Measurements from ENCODE around the gene HOXB9. TPM values are rescaled to one million over a fixed set of nuclear protein-coding genes. Genes with fewer than 3 reads are reported as not detected.

HOXB9 gene
- total and polyA plus RNA-seq, 2 of the 13 experiments (the other 11 are each of a cell fraction or from before 2014, with no cell fraction given): not detected

- no peak for TF ChIP-seq GMEB1 (CRISPR knock-in tag; IDR thresholded peaks at IDR 0.05; ENCODE audit: borderline replicate concordance)
These were observed 3.2 kb upstream of the HOXB9 start (continued) for GRCh38 chr17:48629411-48629759.

- ChIA-PET POLR2A (no interaction called here), CTCF (ENCODE audit: low intra/inter-chr PET ratio, low total read pairs) (no interaction called here)
- Histone ChIP-seq H3K9ac (ENCODE audit: insufficient read depth, low read depth, low read length) (no peak overlapping the region), H3K36me3 (replicated peaks in 1 of 2; ENCODE audit: control insufficient read depth in 1 of 2, insufficient read depth in 2 of 2, low read length in 2 of 2) (no peaks in the 10 kb centered on the region), H3K27me3 (ENCODE audit: control insufficient read depth in 1 of 2, insufficient read depth in 2 of 2, low read length in 2 of 2) (peaks cover 39 to 97% of the 10 kb centered on the region in 2 experiments), H3K9me3 (ENCODE audit: low read length) (no peaks in the 10 kb centered on the region), H3K27ac (ENCODE audit: extremely low read length, insufficient read depth, low read length) (no peak overlapping the region), H2AFZ (ENCODE audit: low read length) (no peak overlapping the region), H3K4me2 (ENCODE audit: low read depth, low read length) (no peak overlapping the region), H3K79me2 (ENCODE audit: insufficient read depth, low read length) (no peaks in the 10 kb centered on the region), H3K4me1 (ENCODE audit: insufficient read depth, low read length) (no peaks in the 10 kb centered on the region), H3K4me3 (replicated peaks in 1 of 3; ENCODE audit: insufficient read depth in 1 of 3, low read depth in 2 of 3, low read length in 3 of 3) (no peak overlapping the region), H4K20me1 (ENCODE audit: insufficient read depth, low read length) (no peaks in the 10 kb centered on the region)
- 2% methylated on average over 5 of the region's 5 CpGs for WGBS (ENCODE audit: low lambda C conversion rate)
- FAIRE-seq: no peak
- no peak for ATAC-seq
- no peak for TF ChIP-seq MXD3 (CRISPR knock-in tag; IDR thresholded peaks at IDR 0.05)
- no peak for TF ChIP-seq NR2F6 (IDR thresholded peaks at IDR 0.05)
- TF ChIP-seq NR2F6 (CRISPR knock-in tag; IDR thresholded peaks at IDR 0.05): no peak
- TF ChIP-seq ZBTB3 (CRISPR knock-in tag; IDR thresholded peaks at IDR 0.05; ENCODE audit: borderline replicate concordance, low read depth): no peak
- TF ChIP-seq ZNF841 (CRISPR knock-in tag; IDR thresholded peaks at IDR 0.05; ENCODE audit: borderline replicate concordance): no peak
- no peak for TF ChIP-seq ZNF777 (CRISPR knock-in tag; IDR thresholded peaks at IDR 0.05)
- TF ChIP-seq TOE1 (CRISPR knock-in tag; IDR thresholded peaks at IDR 0.05): no peak
- TF ChIP-seq ZNF3 (CRISPR knock-in tag; IDR thresholded peaks at IDR 0.05): no peak
- TF ChIP-seq ZNF615 (CRISPR knock-in tag; IDR thresholded peaks at IDR 0.05; ENCODE audit: borderline replicate concordance): no peak
- no peak for TF ChIP-seq ZNF101 (CRISPR knock-in tag; IDR thresholded peaks at IDR 0.05; ENCODE audit: borderline replicate concordance, low read depth)
- TF ChIP-seq KAT8 (CRISPR knock-in tag; IDR thresholded peaks at IDR 0.05): no peak
- no peak for TF ChIP-seq MED1 (CRISPR knock-in tag; IDR thresholded peaks at IDR 0.05)
- no peak for TF ChIP-seq ZBTB37 (CRISPR knock-in tag; IDR thresholded peaks at IDR 0.05)
- no peak for TF ChIP-seq NFE2 (CRISPR knock-in tag; IDR thresholded peaks at IDR 0.05)
- TF ChIP-seq TRIM22 (IDR thresholded peaks at IDR 0.05): no peak
- no TSS peak for BruUV-seq (replicated peaks)
- intact Hi-C loops (cut with micrococcal nuclease; ENCODE audit: unreplicated experiment) (no loop called here), in situ Hi-C loops (cut with HindIII; ENCODE audit: extremely low pct_ligation_motif_present, low pct_unique_long_range_greater_than_20kb) (no loop called here)
- no peak for DNase-seq (ENCODE audit: low spot score)
These were observed 2.7 kb upstream of the HOXB9 start for GRCh38 chr17:48628649-48629410.

Measured in HepG2 (cell line).